GDM1 (cell line): ENCODE results near the gene TBC1D21.
A peak's percentile ranks its signal among the peaks of the same experiment; 100 is the strongest.

ENCODE experiments used
- DNase-seq: peaks from one replicate; lab custom pipeline; 2025; lab: John Stamatoyannopoulos, UW

Gene TBC1D21

GRCh38 chr15:73862276-73862675 is 11.1 kb upstream of the TBC1D21 start:
- DNase-seq: no peak

GRCh38 chr15:73865379-73865778 is 8.0 kb upstream of the TBC1D21 start:
- DNase-seq: no peak

GRCh38 chr15:73865904-73866303 is 7.5 kb upstream of the TBC1D21 start:
- no peak for DNase-seq

- DNase-seq: no peak
Measured at GRCh38 chr15:73866481-73866880, 6.9 kb upstream of the TBC1D21 start.

GRCh38 chr15:73866881-73867410 is 6.4 kb upstream of the TBC1D21 start:
- DNase-seq: no peak

GRCh38 chr15:73867426-73867825 is 5.9 kb upstream of the TBC1D21 start:
- no peak for DNase-seq

- no peak for DNase-seq
Measured at GRCh38 chr15:73867956-73868355, 5.4 kb upstream of the TBC1D21 start.

GRCh38 chr15:73869216-73869995 is 4.0 kb upstream of the TBC1D21 start:
- no peak for DNase-seq

- DNase-seq: peak; percentile 12
Measured at GRCh38 chr15:73870700-73871408, 2.5 kb upstream of the TBC1D21 start.

- no peak for DNase-seq
Measured at GRCh38 chr15:73872346-73872745, 1.0 kb upstream of the TBC1D21 start.

GRCh38 chr15:73873889-73874511 is 636 bp downstream of the TBC1D21 start:
- DNase-seq: no peak

GRCh38 chr15:73879426-73879825 is 6.1 kb downstream of the TBC1D21 start:
- no peak for DNase-seq

GRCh38 chr15:73881579-73882320 is 8.4 kb downstream of the TBC1D21 start:
- no peak for DNase-seq

- DNase-seq: no peak
Measured at GRCh38 chr15:73882761-73883419, 9.5 kb downstream of the TBC1D21 start.

- DNase-seq: no peak
Measured at GRCh38 chr15:73884159-73884558, 10.8 kb downstream of the TBC1D21 start.

GRCh38 chr15:73885954-73886700 is 12.8 kb downstream of the TBC1D21 start:
- DNase-seq: no peak

- DNase-seq: no peak
Measured at GRCh38 chr15:73886717-73887345, 13.5 kb downstream of the TBC1D21 start.

GRCh38 chr15:73887481-73887880 is 14.1 kb downstream of the TBC1D21 start:
- no peak for DNase-seq

- no peak for DNase-seq
Measured at GRCh38 chr15:73888224-73889041, 15.1 kb downstream of the TBC1D21 start.
